SK-N-SH treated with all-trans-retinoic acid at 6 μM for 48 hours (cell line): ENCODE results near the gene ZDHHC3.

Experiments used
- CREB5 ChIP-seq: fragments of 250-450 bp; sonication (Bioruptor Pico); IDR thresholded peaks from 2 replicates; pipeline ENCODE4 v1.5.1; 2020; ENCODE audit warnings: low read depth, mild to moderate bottlenecking, moderate library complexity
- ISL1 ChIP-seq: fragments of 250-450 bp; sonication (Bioruptor Pico); IDR thresholded peaks from 2 replicates; pipeline ENCODE4 v2.1.2; 2022; ENCODE audit warnings: mild to moderate bottlenecking, moderate library complexity
- PATZ1 ChIP-seq: fragments of 250-450 bp; sonication (Bioruptor Pico); IDR thresholded peaks from 2 replicates; pipeline ENCODE4 v1.8.0; 2020; ENCODE audit warnings: mild to moderate bottlenecking, moderate library complexity, borderline replicate concordance
- POU6F1 ChIP-seq: fragments of 250-450 bp; sonication (Bioruptor Pico); IDR thresholded peaks from 2 replicates; pipeline ENCODE4 v1.8.0; 2021; ENCODE audit warnings: low read depth, mild to moderate bottlenecking, moderate library complexity, borderline replicate concordance
- PPARA ChIP-seq: fragments of 250-450 bp; sonication (Bioruptor Pico); IDR thresholded peaks from 2 replicates; pipeline ENCODE4 v1.5.0; 2020; ENCODE audit warnings: mild to moderate bottlenecking, borderline replicate concordance
- SNAI2 ChIP-seq: fragments of 250-450 bp; sonication (Bioruptor Pico); IDR thresholded peaks from 2 replicates; pipeline ENCODE4 v1.5.0; 2020; ENCODE audit warnings: mild to moderate bottlenecking, moderate library complexity
- TSHZ2 ChIP-seq: fragments of 250-450 bp; sonication (Bioruptor Pico); IDR thresholded peaks from 2 replicates; pipeline ENCODE4 v1.5.0; 2020; ENCODE audit warnings: mild to moderate bottlenecking, moderate library complexity
- ZNF565 ChIP-seq: fragments of 450-650 bp; formaldehyde crosslinking; conservative IDR thresholded peaks from 2 replicates; pipeline ENCODE4 v1.5.0; 2020; ENCODE audit warnings: low read depth, mild to moderate bottlenecking, moderate library complexity

GRCh38 chr3:44883999-44884431 is 92.0 kb downstream of the ZDHHC3 start:
- TF ChIP-seq PATZ1 (CRISPR knock-in tag) (peak; percentile 98; the same call in 1 of the 2 replicates), POU6F1 (no peak), CREB5 (no peak), ISL1 (CRISPR knock-in tag) (peak; percentile 59), TSHZ2 (CRISPR knock-in tag) (no peak), ZNF565 (CRISPR knock-in tag) (no peak), SNAI2 (CRISPR knock-in tag) (no peak), PPARA (CRISPR knock-in tag) (no peak)
